Thymus (tissue), 11 donors: ENCODE measurements around the gene PREX1. TPM values are rescaled to one million over a fixed set of nuclear protein-coding genes. Genes with fewer than 3 reads are reported as not detected.

Source experiments
- DNase-seq, 9 donors: peaks; one replicate each; pipeline ENCODE4 v3.0.0-alpha.2; 2013; ENCODE audit warnings: low spot score in 9 of 9, low read depth in 6 of 9, missing footprints in 1 of 9
- H3K27ac ChIP-seq, 2 donors: one replicate each; pipeline ENCODE4 v1.5.1; 2013; ENCODE audit warnings: control low read depth in 1 of 2, low read depth in 1 of 2, low read length in 1 of 2, mild to moderate bottlenecking in 1 of 2, moderate library complexity in 1 of 2
- H3K27me3 ChIP-seq, 2 donors: one replicate each; pipeline ENCODE4 v1.5.1; 2013; ENCODE audit warnings: low read length in 1 of 2; ENCODE audit not compliant: control insufficient read depth in 2 of 2, insufficient read depth in 1 of 2
- H3K36me3 ChIP-seq, 2 donors: one replicate each; pipeline ENCODE4 v1.5.1; 2013; ENCODE audit warnings: low read length in 1 of 2, mild to moderate bottlenecking in 1 of 2, moderate library complexity in 1 of 2; ENCODE audit not compliant: control insufficient read depth in 2 of 2, insufficient read depth in 2 of 2
- H3K4me1 ChIP-seq, 2 donors: one replicate each; pipeline ENCODE4 v1.5.1; 2013; ENCODE audit warnings: low read length in 2 of 2; ENCODE audit not compliant: control insufficient read depth in 2 of 2, insufficient read depth in 2 of 2
- H3K4me3 ChIP-seq, 2 donors: one replicate each; pipeline ENCODE4 v1.5.1; 2013; ENCODE audit warnings: low read length in 2 of 2, control low read depth in 1 of 2, mild to moderate bottlenecking in 1 of 2
- H3K9me3 ChIP-seq, 2 donors: one replicate each; pipeline ENCODE4 v1.5.1; 2013; ENCODE audit warnings: low read length in 1 of 2, mild to moderate bottlenecking in 1 of 2; ENCODE audit not compliant: control insufficient read depth in 2 of 2, insufficient read depth in 1 of 2
- WGBS: extraction: QIAGEN DNeasy Blood & Tissue Kit; methylation state at CpG from one replicate; pipeline ENCODE4 v1.1.7; 2013; 5-methylcytosine and 5-hydroxymethylcytosine counted together
- polyA plus RNA-seq: library from polyadenylated mRNA; stranded (reverse); fragments of 200-250 nt; gene quantifications from one replicate; pipeline ENCODE4 v1.2.3, GENCODE V29; 2013
- total RNA-seq: library from RNA; stranded (reverse); fragments of 120-200 nt; gene quantifications from one replicate; pipeline ENCODE4 v1.2.4, GENCODE V29; 2013
- donor health status: healthy.

PREX1 gene
- total and polyA plus RNA-seq, 2 donors, result 12.5 to 19.8 TPM

DNA sequence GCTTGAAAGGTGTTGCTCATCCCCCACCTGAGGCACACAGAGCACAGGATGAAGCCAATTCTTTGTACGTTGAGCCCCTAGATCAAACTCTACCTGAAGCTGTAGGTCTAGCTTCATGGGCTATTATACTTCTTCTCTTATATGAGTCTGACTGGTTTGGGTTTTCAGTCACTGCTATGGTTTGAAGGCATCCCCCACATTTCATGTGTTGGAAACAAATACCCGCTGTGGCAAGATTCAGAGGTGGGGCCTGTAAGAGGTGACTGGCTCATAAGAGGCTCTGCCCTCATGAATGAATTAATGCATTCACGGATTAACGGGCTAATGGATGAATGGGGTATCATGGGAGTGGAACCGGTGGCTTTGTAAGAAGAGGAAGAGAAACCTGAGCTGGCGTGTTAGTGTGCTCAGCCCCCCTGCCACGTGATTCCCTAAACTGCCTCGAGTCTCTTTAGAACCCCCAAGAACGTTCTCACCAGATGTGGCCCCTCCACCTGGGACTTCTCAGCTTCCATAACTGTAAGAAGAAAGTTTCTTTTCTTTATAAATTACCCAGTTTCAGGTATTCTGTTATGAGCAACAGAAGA is 39.2 kb downstream of the PREX1 start:
- H3K4me3 ChIP-seq, result no peak overlapping the region
- no peaks in the 10 kb centered on the region for H3K27me3 ChIP-seq
- H3K4me1 ChIP-seq, result peaks cover 0 to 39% of the 10 kb centered on the region in 2 donors
- H3K9me3 ChIP-seq, result no peaks in the 10 kb centered on the region
- WGBS, result 45% methylated on average over 9 of the region's 9 CpGs
- DNase-seq, result no peak
- H3K27ac ChIP-seq, result no peak overlapping the region
- no peaks in the 10 kb centered on the region for H3K36me3 ChIP-seq

DNA sequence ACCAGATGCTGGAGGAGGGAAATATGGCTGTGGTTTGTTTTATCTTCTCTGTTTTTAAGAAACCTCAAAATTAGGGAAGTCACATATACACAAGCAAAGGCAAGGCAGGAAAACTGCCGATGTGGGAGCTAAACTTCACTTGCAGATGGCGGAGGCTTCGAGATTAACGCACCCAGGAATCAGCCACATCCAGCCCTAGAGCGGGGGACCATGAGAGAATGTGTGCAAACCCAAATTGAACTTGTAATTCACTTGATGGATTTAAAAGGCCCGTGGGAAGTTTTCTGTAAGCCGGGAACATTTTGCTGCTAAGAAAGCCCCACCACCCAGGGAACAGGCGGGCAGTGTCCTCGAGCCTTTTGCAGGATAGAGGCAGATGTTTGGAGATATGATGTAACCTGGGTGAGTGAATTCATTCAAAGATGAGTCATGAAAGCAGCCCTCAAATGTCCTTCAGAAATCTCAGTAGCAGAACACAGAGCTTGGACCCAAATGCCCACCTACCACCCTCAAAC is 39.9 kb downstream of the PREX1 start:
- DNase-seq, result no peak
- WGBS, result 16% methylated on average over 9 of the region's 9 CpGs
- Histone ChIP-seq H3K36me3 (no peaks in the 10 kb centered on the region), H3K4me1 (peaks cover 0 to 39% of the 10 kb centered on the region in 2 donors), H3K9me3 (no peaks in the 10 kb centered on the region), H3K4me3 (no peak overlapping the region), H3K27me3 (no peaks in the 10 kb centered on the region), H3K27ac (no peak overlapping the region)

DNA sequence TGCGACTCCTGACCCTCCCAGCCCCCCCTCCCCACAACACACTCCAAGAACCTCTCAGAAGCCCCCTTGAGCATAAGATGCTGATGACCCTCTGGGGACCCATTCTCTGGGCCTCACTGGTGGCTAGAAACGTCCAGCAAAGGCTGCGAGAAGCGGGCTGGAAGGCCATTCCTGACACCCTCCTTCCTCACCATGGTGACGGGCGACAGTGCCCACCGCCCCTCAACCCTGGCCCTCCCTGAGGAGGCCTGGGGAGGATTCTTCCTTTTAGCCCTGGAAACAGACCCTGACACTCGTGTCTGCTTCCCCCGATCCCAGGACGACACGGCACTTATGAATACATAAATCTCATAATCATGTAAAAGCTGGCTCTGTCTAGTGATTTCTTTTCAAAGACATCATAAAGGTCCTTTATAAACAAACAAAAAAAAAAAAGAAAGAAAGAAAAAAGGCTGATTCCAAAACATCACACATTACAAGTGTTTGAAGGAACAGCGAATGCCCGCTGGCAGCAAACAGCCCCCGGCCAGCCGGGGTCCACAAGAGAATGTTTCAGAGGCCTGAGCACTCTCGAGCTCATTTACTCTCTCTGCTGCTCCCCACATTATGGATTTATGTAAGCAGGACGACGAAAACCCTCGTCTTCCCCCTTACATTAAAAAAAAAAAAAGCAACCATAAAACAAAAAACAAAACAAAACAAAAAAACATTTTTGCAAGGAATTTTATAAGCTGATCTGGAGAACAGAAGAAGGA is 40.7 kb downstream of the PREX1 start:
- 61% methylated on average over 19 of the region's 19 CpGs for WGBS
- no peak for DNase-seq
- no peak overlapping the region for H3K27ac ChIP-seq

DNA sequence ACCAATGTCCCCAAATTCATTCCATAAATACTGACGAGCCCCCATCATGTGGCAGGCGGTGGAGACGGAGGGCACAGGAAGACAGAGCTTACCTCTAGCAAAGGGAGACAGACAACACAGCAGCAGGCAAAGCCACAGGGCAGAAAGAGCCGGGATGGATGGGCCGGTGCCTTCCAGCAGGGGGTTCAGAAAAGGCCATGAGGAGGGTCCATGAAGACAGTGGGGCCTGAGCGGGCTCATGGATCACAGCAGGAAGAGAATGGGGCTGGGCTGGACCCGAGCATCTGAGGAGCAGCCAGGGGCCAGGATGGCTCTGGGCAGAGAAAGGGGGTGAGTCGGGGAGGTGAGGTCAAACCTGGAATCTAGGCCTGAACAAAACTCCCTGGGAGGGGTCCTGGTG is 42.0 kb downstream of the PREX1 start:
- Histone ChIP-seq H3K4me3 (no peak overlapping the region), H3K9me3 (no peaks in the 10 kb centered on the region), H3K4me1 (peaks cover 0 to 38% of the 10 kb centered on the region in 2 donors), H3K27me3 (no peaks in the 10 kb centered on the region), H3K36me3 (no peaks in the 10 kb centered on the region), H3K27ac (no peak overlapping the region)
- no peak for DNase-seq
- 97% methylated on average over 8 of the region's 8 CpGs for WGBS

More for the DNA sequence above, 40.7 kb downstream of the PREX1 start:
- Histone ChIP-seq H3K4me1 (peaks cover 0 to 39% of the 10 kb centered on the region in 2 donors), H3K36me3 (no peaks in the 10 kb centered on the region), H3K27me3 (no peaks in the 10 kb centered on the region), H3K4me3 (no peak overlapping the region), H3K9me3 (no peaks in the 10 kb centered on the region)

DNA sequence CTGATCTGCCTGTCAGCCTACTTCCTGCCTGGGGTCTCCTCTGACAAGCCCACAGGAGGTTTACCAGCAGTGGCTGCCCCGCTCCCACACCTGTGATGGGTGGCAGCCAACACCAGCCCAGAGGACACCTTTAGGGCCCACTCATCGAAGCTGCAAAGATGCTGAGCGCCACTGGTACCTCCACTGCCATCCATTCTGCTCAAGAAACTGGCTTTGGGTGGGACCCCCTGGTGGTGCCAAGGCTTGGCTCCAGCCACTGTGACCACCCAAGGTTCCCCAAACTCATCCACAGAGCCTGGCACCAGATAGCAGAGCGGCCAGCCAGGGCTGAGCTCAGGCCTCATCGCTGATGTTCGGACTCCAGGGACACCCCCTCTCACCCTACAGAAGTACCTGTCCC is 42.5 kb downstream of the PREX1 start:
- Histone ChIP-seq H3K4me3 (no peak overlapping the region), H3K9me3 (no peaks in the 10 kb centered on the region), H3K27ac (no peak overlapping the region), H3K4me1 (peaks cover 0 to 32% of the 10 kb centered on the region in 2 donors), H3K36me3 (no peaks in the 10 kb centered on the region), H3K27me3 (no peaks in the 10 kb centered on the region)
- no peak for DNase-seq
- WGBS, result 89% methylated on average over 6 of the region's 6 CpGs

DNA sequence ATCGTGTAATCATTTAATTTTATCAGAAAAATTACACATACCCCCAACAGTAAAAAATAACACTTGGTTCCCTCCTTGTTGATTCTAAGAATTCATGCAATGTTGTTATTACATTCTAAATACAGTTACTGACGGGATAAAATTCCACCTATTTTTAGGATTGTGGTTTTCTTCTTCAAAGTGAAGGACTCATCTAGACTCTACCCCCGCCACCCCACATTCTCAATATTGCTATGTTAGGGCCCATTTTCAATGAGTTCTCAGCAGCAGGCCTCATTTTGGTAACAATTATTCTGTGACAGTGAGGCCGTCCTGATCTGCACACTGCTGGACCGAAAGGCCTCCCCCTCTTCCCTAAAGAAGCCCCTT is 43.5 kb downstream of the PREX1 start:
- Histone ChIP-seq H3K4me1 (peaks cover 0 to 31% of the 10 kb centered on the region in 2 donors), H3K36me3 (no peaks in the 10 kb centered on the region), H3K27ac (no peak overlapping the region), H3K4me3 (no peak overlapping the region), H3K9me3 (no peaks in the 10 kb centered on the region), H3K27me3 (no peaks in the 10 kb centered on the region)
- no peak for DNase-seq
- 93% methylated on average over 5 of the region's 5 CpGs for WGBS

DNA sequence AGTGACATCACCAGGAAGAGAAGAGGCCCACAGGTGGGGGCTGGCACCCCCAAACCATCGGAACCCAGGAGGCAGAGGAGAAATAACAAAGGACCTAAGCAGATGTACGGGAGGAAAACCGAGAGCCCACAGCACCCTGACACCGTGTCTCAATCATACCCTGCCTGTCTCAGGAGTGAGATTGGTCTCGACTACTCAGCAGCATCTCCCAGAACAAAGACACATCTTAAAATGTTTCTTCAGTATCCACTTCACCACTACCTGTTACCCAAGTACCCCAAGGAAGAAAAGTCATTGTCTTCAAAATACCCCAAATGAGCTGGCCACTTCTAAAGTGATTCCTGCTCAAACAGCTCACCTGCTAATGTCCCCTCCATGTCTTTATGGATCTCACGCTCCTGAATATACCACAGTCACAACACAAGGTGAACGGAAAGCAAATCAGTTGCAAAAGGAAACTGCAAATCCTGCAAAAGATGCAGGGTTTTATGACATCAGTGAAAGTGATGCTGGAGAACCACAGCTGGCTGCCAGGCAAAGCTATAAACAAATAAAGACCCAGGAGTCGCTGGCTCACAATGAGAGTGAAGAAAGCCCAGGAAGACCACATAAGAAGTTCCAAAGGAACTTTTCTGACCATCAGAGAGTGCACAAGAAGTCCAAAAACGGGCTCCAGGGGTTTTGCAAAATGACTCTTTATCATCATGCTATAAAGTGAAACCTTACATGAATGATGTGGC is 44.1 kb downstream of the PREX1 start:
- H3K27me3 ChIP-seq, result no peaks in the 10 kb centered on the region
- H3K27ac ChIP-seq, result no peak overlapping the region
- H3K9me3 ChIP-seq, result no peaks in the 10 kb centered on the region
- WGBS, result 78% methylated on average over 9 of the region's 9 CpGs
- H3K4me3 ChIP-seq, result no peak overlapping the region
- H3K36me3 ChIP-seq, result no peaks in the 10 kb centered on the region
- H3K4me1 ChIP-seq, result peaks cover 0 to 25% of the 10 kb centered on the region in 2 donors
- no peak for DNase-seq

DNA sequence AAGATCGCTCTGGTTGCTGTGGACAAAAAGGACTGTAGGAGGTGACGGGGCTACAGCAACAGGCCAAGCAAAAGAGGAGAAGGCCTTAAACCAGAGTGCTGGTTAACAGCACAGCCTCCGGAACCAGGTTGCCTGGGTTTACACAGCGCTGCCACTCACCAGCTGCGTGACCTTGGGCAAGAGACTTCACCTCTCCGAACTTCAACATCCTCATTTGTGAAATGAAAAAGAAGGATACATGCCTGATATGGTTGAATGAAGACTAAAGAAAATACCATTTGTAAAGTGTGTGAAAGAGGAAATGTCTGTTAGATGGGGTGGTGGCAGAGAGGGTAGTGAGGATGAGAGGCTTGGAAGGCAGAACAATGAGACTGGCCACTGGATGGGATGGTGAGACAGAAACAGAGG is 44.9 kb downstream of the PREX1 start:
- no peak for DNase-seq
- H3K36me3 ChIP-seq, result no peaks in the 10 kb centered on the region
- no peaks in the 10 kb centered on the region for H3K9me3 ChIP-seq
- no peak overlapping the region for H3K4me3 ChIP-seq
- H3K27ac ChIP-seq, result no peak overlapping the region
- WGBS, result 96% methylated on average over 6 of the region's 6 CpGs
- peaks cover 0 to 17% of the 10 kb centered on the region in 2 donors for H3K4me1 ChIP-seq
- no peaks in the 10 kb centered on the region for H3K27me3 ChIP-seq

DNA sequence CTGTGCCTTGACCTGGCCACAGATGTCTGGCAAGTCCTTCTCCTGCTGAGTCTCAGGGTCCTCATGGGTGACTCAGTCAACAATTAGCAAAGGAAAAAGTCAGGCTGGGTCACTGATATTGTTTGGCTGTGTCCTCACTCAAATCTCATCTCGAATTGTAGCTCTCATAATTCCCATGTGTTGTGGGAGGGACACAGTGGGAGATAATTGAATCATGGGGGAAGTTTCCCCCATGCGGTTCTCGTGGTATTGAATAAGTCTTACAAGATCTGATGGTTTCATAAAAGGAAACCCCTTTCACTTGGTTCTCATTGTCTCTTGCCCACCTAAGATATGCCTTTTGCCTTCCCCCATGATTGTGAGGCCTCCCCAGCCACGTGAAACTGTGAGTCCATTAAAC is 45.7 kb downstream of the PREX1 start:
- Histone ChIP-seq H3K4me3 (no peak overlapping the region), H3K4me1 (peaks cover 0 to 11% of the 10 kb centered on the region in 2 donors), H3K36me3 (no peaks in the 10 kb centered on the region), H3K9me3 (no peaks in the 10 kb centered on the region), H3K27ac (no peak overlapping the region), H3K27me3 (no peaks in the 10 kb centered on the region)
- DNase-seq, result no peak
- 82% methylated on average over 4 of the region's 4 CpGs for WGBS
